K562 (cell line): Measurements from ENCODE around the gene HDC. TPM values are rescaled to one million over a fixed set of nuclear protein-coding genes. Genes with fewer than 3 reads are reported as not detected.

Experiments used
- ATAC-seq: fragments of 200-7000 bp; cut with Tn5 transposase; 3 replicates; pipeline ENCODE4 v1.9.1; 2020; ENCODE audit warnings: moderate library complexity
- BruUV-seq: library from RNA; stranded (reverse); fragments of 400-500 nt; replicated peaks from 2 replicates; lab custom pipeline; 2021; lab: Mats Ljungman, UMichigan
- CTCF ChIA-PET: fragments of 300-600 bp; formaldehyde crosslinking; extraction: SDS; loops from one replicate; lab custom pipeline; 2021; ENCODE audit warnings: low intra/inter-chr PET ratio; lab: Yijun Ruan, JAX
- POLR2A ChIA-PET: fragments of 300-600, 350-650 bp; sonication (Branson Sonifier 250); formaldehyde crosslinking; extraction: SDS; loops from one replicate; lab custom pipeline; 2021; ENCODE audit warnings: antibody characterized with exemption, inconsistent platforms; lab: Yijun Ruan, JAX
- DNase-seq, 4 experiments: peaks; one replicate each; pipeline versions ENCODE4 v3.0.0 to v3.0.0-alpha.2; 2011 to 2018; ENCODE audit warnings: low spot score in 3 of 4, mixed read lengths in 3 of 4; ENCODE audit errors: extremely low read depth in 1 of 4
- FAIRE-seq: peaks from 2 replicates; lab custom pipeline; 2011; peaks lifted over from hg19 to GRCh38; lab: Jason Lieb, UNC
- H2AFZ ChIP-seq: 2 replicates; pipeline ENCODE4 v1.6.0; 2011; ENCODE audit warnings: low read depth, low read length, control low read depth, inconsistent platforms
- H3K27ac ChIP-seq: fragments of 200-600 bp; 3 replicates; pipeline ENCODE4 v1.8.0; 2011; ENCODE audit warnings: low read depth, mild to moderate bottlenecking, control low read depth, inconsistent platforms, low read length, moderate library complexity, mixed read lengths; ENCODE audit errors: extremely low read depth
- H3K27me3 ChIP-seq, 2 experiments: fragments of 300-600 bp in 1 of 2; 2 replicates in 1 of 2; 3 replicates in 1 of 2; pipeline versions ENCODE4 v1.6.0 to v1.8.0; 2011; ENCODE audit warnings: inconsistent platforms in 2 of 2, low read length in 2 of 2, mild to moderate bottlenecking in 1 of 2, mixed read lengths in 1 of 2, moderate library complexity in 1 of 2; ENCODE audit not compliant: control insufficient read depth in 2 of 2, insufficient read depth in 2 of 2
- H3K36me3 ChIP-seq: fragments of 300-600 bp; 3 replicates; pipeline ENCODE4 v1.8.0; 2011; ENCODE audit warnings: mild to moderate bottlenecking, low read length, inconsistent platforms; ENCODE audit not compliant: control insufficient read depth, insufficient read depth
- H3K4me1 ChIP-seq, 2 experiments: fragments of 200-600 bp in 1 of 2; replicated peaks in 1 of 2; 2 replicates in 1 of 2; 3 replicates in 1 of 2; pipeline versions ENCODE4 v1.5.1 to v1.8.0; 2011; ENCODE audit warnings: inconsistent platforms in 2 of 2, low read length in 2 of 2, mild to moderate bottlenecking in 1 of 2, mixed read lengths in 1 of 2, moderate library complexity in 1 of 2; ENCODE audit not compliant: control insufficient read depth in 2 of 2, insufficient read depth in 2 of 2
- H3K4me2 ChIP-seq: 2 replicates; pipeline ENCODE4 v1.6.1; 2011; ENCODE audit warnings: low read length, control low read depth, inconsistent platforms, mixed read lengths; ENCODE audit not compliant: insufficient read depth
- H3K4me3 ChIP-seq: fragments of 200-600 bp; sonication (generic), shearing (Covaris generic); 2 replicates; pipeline ENCODE4 v1.5.1; 2016; ENCODE audit warnings: control low read depth, inconsistent platforms
- H3K79me2 ChIP-seq: fragments of 200-600 bp; 3 replicates; pipeline ENCODE4 v1.8.0; 2011; ENCODE audit warnings: low read length, inconsistent platforms; ENCODE audit not compliant: control insufficient read depth, insufficient read depth
- H3K9ac ChIP-seq, 2 experiments: 2 replicates each; pipeline versions ENCODE4 v1.6.0 to v1.6.1; 2011; ENCODE audit warnings: low read depth in 2 of 2, low read length in 2 of 2, control low read depth in 1 of 2, inconsistent platforms in 1 of 2, mild to moderate bottlenecking in 1 of 2, mixed read lengths in 1 of 2; ENCODE audit not compliant: insufficient read depth in 1 of 2
- H3K9me1 ChIP-seq: one replicate; pipeline ENCODE4 v1.6.0; 2011; ENCODE audit warnings: inconsistent platforms, mild to moderate bottlenecking, low read length, moderate library complexity; ENCODE audit not compliant: control insufficient read depth, insufficient read depth
- H3K9me3 ChIP-seq: replicated peaks from 2 replicates; pipeline ENCODE4 v1.5.1; 2011; ENCODE audit warnings: low read depth, low read length, inconsistent platforms; ENCODE audit not compliant: control insufficient read depth, insufficient read depth
- H4K20me1 ChIP-seq: replicated peaks from 2 replicates; pipeline ENCODE4 v1.6.1; 2011; ENCODE audit warnings: low read length, inconsistent platforms, mixed read lengths; ENCODE audit not compliant: control insufficient read depth, insufficient read depth
- ADNP ChIP-seq: fragments of 200-800 bp; sonication (Bioruptor generic); IDR thresholded peaks from 2 replicates; pipeline ENCODE4 v1.6.1; 2016; ENCODE audit warnings: missing genetic modification characterization, missing compliant biosample characterization
- BACH1 ChIP-seq: fragments of 200-800 bp; sonication (Bioruptor generic); IDR thresholded peaks from 2 replicates; pipeline ENCODE4 v1.6.1; 2016; ENCODE audit warnings: missing genetic modification characterization, missing compliant biosample characterization
- BRCA1 ChIP-seq, 2 experiments: fragments of 450-650 bp in 1 of 2; sonication (generic) in 1 of 2; formaldehyde crosslinking in 1 of 2; IDR thresholded peaks; 2 replicates each; pipeline versions ENCODE4 v1.5.0 to v1.6.1; 2017 to 2020; ENCODE audit warnings: mild to moderate bottlenecking in 1 of 2, missing genetic modification reagents in 1 of 2
- CC2D1A ChIP-seq: fragments of 450-650 bp; IDR thresholded peaks from 2 replicates; pipeline ENCODE4 v1.6.1; 2017; ENCODE audit warnings: mild to moderate bottlenecking
- GATAD2A ChIP-seq: fragments of 450-650 bp; IDR thresholded peaks from 2 replicates; pipeline ENCODE4 v1.6.1; 2017
- HMBOX1 ChIP-seq: sonication (generic); IDR thresholded peaks from 2 replicates; pipeline ENCODE4 v1.6.1; 2016
- KLF16 ChIP-seq: IDR thresholded peaks from 2 replicates; pipeline ENCODE4 v1.6.1; 2016; ENCODE audit warnings: antibody characterized with exemption
- PPARD ChIP-seq: fragments of 250-450 bp; sonication (Bioruptor Pico); IDR thresholded peaks from 2 replicates; pipeline ENCODE4 v1.8.0; 2022; ENCODE audit warnings: inconsistent platforms, mild to moderate bottlenecking, moderate library complexity
- RBBP5 ChIP-seq: fragments of 200-600 bp; sonication (generic); IDR thresholded peaks from 2 replicates; pipeline ENCODE4 v1.6.1; 2012; ENCODE audit warnings: borderline replicate concordance, mild to moderate bottlenecking, low read length, control low read depth, inconsistent platforms; ENCODE audit not compliant: insufficient read depth, poor library complexity, severe bottlenecking
- RBM25 ChIP-seq: fragments of 200-400 bp; formaldehyde crosslinking; IDR thresholded peaks from 2 replicates; pipeline ENCODE4 v1.6.1; 2018; ENCODE audit warnings: low read length, low read depth, moderate library complexity; ENCODE audit not compliant: severe bottlenecking
- RNF2 ChIP-seq: sonication (generic); IDR thresholded peaks from 2 replicates; pipeline ENCODE4 v1.6.1; 2016
- SMARCA5 ChIP-seq: fragments of 450-650 bp; IDR thresholded peaks from 2 replicates; pipeline ENCODE4 v1.6.1; 2016
- TEAD2 ChIP-seq: fragments of 450-650 bp; IDR thresholded peaks from 2 replicates; pipeline ENCODE4 v1.6.1; 2016; ENCODE audit warnings: missing genetic modification characterization, control low read depth, missing compliant biosample characterization
- ZBTB9 ChIP-seq: fragments of 450-650 bp; formaldehyde crosslinking; IDR thresholded peaks from 2 replicates; pipeline ENCODE4 v1.4.0; 2020; ENCODE audit warnings: mild to moderate bottlenecking, moderate library complexity
- ZNF184 ChIP-seq: sonication (generic); formaldehyde crosslinking; IDR thresholded peaks from 2 replicates; pipeline ENCODE4 v1.5.0; 2020; ENCODE audit warnings: missing genetic modification reagents
- ZNF449 ChIP-seq: fragments of 250-450 bp; sonication (Bioruptor Pico); IDR thresholded peaks from 2 replicates; pipeline ENCODE4 v1.8.0; 2022; ENCODE audit warnings: moderate library complexity, mild to moderate bottlenecking, inconsistent platforms
- ZNF583 ChIP-seq: fragments of 250-450 bp; sonication (Bioruptor Pico); IDR thresholded peaks from 2 replicates; pipeline ENCODE4 v1.4.0; 2020
- in situ Hi-C: fragments of 300-500 bp; cut with MboI; formaldehyde crosslinking; loops from 4 replicates; pipeline ENCODE4 v1.15.0; 2018; ENCODE audit warnings: inconsistent platforms, mixed read lengths
- intact Hi-C: fragments of 100-400 bp; cut with micrococcal nuclease; formaldehyde crosslinking; loops from 2 replicates; pipeline ENCODE4 v1.14.2; 2022
- polyA plus RNA-seq, 8 experiments: library from polyadenylated mRNA; depleted of rRNA in 4 of 8; stranded (reverse) in 5 of 8; unstranded in 3 of 8; fragments of >200 nt; fragmentation: Nextera tagmentation in 2 of 8; fragmentation: Illumina TruSeq in 1 of 8; extraction: Ambion mirVana in 2 of 8; extraction: Trizol in 1 of 8; gene quantifications; 2 replicates each; pipeline versions ENCODE4 v1.2.1 to v1.2.3, GENCODE V29; 2011 to 2014; ENCODE audit warnings: inconsistent platforms in 1 of 8, missing spikeins in 1 of 8
- total RNA-seq, 7 experiments: library from RNA; depleted of rRNA in 6 of 7; stranded (reverse); fragments of >200 nt in 6 of 7; fragmentation: Illumina TruSeq in 2 of 7; extraction: Trizol in 2 of 7; gene quantifications; 2 replicates each; pipeline versions ENCODE4 v1.2.1 to v1.2.3, GENCODE V29; 2011 to 2021; ENCODE audit warnings: low replicate concordance in 1 of 7
- TF ChIP-seq, protein P1 (sequence below): fragments of 450-650 bp; formaldehyde crosslinking; IDR thresholded peaks from 2 replicates; pipeline ENCODE4 v1.4.0; 2020; ENCODE audit warnings: mild to moderate bottlenecking
- TF ChIP-seq, protein P2 (sequence below): fragments of 450-650 bp; IDR thresholded peaks from 2 replicates; pipeline ENCODE4 v1.6.1; 2018; ENCODE audit warnings: mild to moderate bottlenecking, low read depth; ENCODE audit not compliant: partially characterized antibody

Gene HDC
- total and polyA plus RNA-seq, 9 of the 15 experiments (the other 6 are each of a cell fraction or from before 2014, with no cell fraction given): 0.26 to 5.3 (median 0.99) TPM

DNA sequence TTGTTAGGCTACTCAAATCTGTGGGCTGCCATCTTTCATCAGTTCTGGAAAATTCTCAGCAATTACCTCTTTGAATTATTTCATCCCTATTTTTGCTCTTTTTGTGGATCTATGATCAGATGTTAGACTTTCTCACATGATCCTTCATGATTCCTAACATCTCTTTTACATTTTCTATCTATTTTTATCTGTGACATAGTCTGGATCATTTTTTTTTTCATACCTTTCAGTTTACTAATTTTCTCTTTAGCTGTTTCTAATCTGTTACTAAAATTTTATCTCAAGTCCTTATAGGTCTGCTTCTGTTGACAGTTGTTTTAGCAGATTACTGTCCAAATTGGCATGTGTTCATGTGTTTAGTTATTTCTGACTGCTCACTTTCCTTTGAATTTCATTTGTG, 42.3 kb upstream of the HDC start:
- H3K27me3 ChIP-seq: no peaks in the 10 kb centered on the region
- peaks cover 32% of the 10 kb centered on the region for H3K36me3 ChIP-seq
- in situ Hi-C loops (loop anchor here (25.0 kb wide), 1 partner anchor 420 kb away; no protein-coding TSS in a partner anchor), intact Hi-C loops (no loop called here)
- no peaks in the 10 kb centered on the region for H4K20me1 ChIP-seq
- no peaks in the 10 kb centered on the region for H3K9me1 ChIP-seq
- DNase-seq (no peak), FAIRE-seq (no peak), ATAC-seq (no peak)
- POLR2A ChIA-PET: no interaction called here
- no peak overlapping the region for H3K27ac ChIP-seq
- H3K4me2 ChIP-seq: no peak overlapping the region
- H3K4me3 ChIP-seq: no peak overlapping the region
- CTCF ChIA-PET: no interaction called here
- H3K9me3 ChIP-seq: peaks cover 10% of the 10 kb centered on the region
- H3K79me2 ChIP-seq: peaks cover 4% of the 10 kb centered on the region; the same call in 1 of the 3 replicates
- BruUV-seq: no TSS peak
- H3K9ac ChIP-seq: no peak overlapping the region
- H3K4me1 ChIP-seq: no peaks in the 10 kb centered on the region
- no peak overlapping the region for H2AFZ ChIP-seq
- no peak for TF ChIP-seq TEAD2 (tag)
- TF ChIP-seq CC2D1A: no peak
- TF ChIP-seq BACH1 (tag): no peak
- TF ChIP-seq RBM25: no peak
- TF ChIP-seq GATAD2A: no peak
- TF ChIP-seq RNF2: no peak
- no peak for TF ChIP-seq ZNF184 (CRISPR knock-in tag)
- no peak for TF ChIP-seq KLF16
- 0 out of 2 replicates have a peak, but pooled peaks have one; percentile 36 for TF ChIP-seq ADNP (tag)
- TF ChIP-seq PPARD (CRISPR knock-in tag): no peak
- TF ChIP-seq, protein P1, sequence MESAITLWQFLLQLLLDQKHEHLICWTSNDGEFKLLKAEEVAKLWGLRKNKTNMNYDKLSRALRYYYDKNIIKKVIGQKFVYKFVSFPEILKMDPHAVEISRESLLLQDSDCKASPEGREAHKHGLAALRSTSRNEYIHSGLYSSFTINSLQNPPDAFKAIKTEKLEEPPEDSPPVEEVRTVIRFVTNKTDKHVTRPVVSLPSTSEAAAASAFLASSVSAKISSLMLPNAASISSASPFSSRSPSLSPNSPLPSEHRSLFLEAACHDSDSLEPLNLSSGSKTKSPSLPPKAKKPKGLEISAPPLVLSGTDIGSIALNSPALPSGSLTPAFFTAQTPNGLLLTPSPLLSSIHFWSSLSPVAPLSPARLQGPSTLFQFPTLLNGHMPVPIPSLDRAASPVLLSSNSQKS (CRISPR knock-in tag): no peak
- no peak for TF ChIP-seq BRCA1 (IDR thresholded peaks at IDR 0.05)
- TF ChIP-seq BRCA1 (CRISPR knock-in tag; IDR thresholded peaks at IDR 0.05): no peak
- no peak for TF ChIP-seq ZNF583
- TF ChIP-seq, protein P2, sequence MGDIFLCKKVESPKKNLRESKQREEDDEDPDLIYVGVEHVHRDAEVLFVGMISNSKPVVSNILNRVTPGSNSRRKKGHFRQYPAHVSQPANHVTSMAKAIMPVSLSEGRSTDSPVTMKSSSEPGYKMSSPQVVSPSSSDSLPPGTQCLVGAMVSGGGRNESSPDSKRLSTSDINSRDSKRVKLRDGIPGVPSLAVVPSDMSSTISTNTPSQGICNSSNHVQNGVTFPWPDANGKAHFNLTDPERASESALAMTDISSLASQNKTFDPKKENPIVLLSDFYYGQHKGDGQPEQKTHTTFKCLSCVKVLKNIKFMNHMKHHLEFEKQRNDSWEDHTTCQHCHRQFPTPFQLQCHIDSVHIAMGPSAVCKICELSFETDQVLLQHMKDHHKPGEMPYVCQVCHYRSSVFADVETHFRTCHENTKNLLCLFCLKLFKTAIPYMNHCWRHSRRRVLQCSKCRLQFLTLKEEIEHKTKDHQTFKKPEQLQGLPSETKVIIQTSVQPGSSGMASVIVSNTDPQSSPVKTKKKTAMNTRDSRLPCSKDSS: peak; percentile 66
- no peak for TF ChIP-seq ZNF449 (CRISPR knock-in tag)
- no peak for TF ChIP-seq HMBOX1
- no peak for TF ChIP-seq ZBTB9 (CRISPR knock-in tag)
- no peak for TF ChIP-seq RBBP5
- TF ChIP-seq SMARCA5: peak; percentile 18; the same call in 1 of the 2 replicates
